Motor neuron (in vitro differentiated cells): ENCODE results near the gene DKK3. TPM values are rescaled to one million over a fixed set of nuclear protein-coding genes. Genes with fewer than 3 reads are reported as not detected.
A peak's percentile ranks its signal among the peaks of the same experiment; 100 is the strongest.

ENCODE experiments used
- ATAC-seq, 8 experiments: fragments of 200-7000 bp; cut with Tn5 transposase; replicated peaks in 6 of 8; 2 replicates each; pipeline ENCODE4 v1.8.0; 2021; ENCODE audit warnings: mild to moderate bottlenecking in 8 of 8, moderate library complexity in 8 of 8
- H3K27ac ChIP-seq, 2 donors: fragments of 250-450 bp; sonication (Bioruptor Pico); 2 replicates each; pipeline ENCODE4 v1.9.0; 2021; ENCODE audit warnings: antibody characterized with exemption in 2 of 2, mild to moderate bottlenecking in 2 of 2, moderate library complexity in 1 of 2
- H3K4me1 ChIP-seq, 2 donors: fragments of 250-450 bp; sonication (Bioruptor Pico); replicated peaks in 1 of 2; 2 replicates each; pipeline ENCODE4 v1.6.1; 2021; ENCODE audit warnings: antibody characterized with exemption in 2 of 2, mild to moderate bottlenecking in 2 of 2, moderate library complexity in 1 of 2
- H3K4me3 ChIP-seq, 5 donors: fragments of 250-450 bp; sonication (Bioruptor Pico); 2 replicates each; pipeline ENCODE4 v1.9.0; 2021; ENCODE audit warnings: antibody characterized with exemption in 5 of 5, mild to moderate bottlenecking in 5 of 5, moderate library complexity in 4 of 5
- WGBS, 10 experiments: fragments of 450-650 bp; shearing (Covaris generic); methylation state at CpG; one replicate each; pipeline ENCODE4 v1.0.0; 2022; 5-methylcytosine and 5-hydroxymethylcytosine counted together
- in situ Hi-C, 9 experiments: fragments of 400-800 bp; cut with MboI; loops; one replicate each; pipeline ENCODE4 v1.15.0; 2021; ENCODE audit warnings: low sequenced_read_pairs in 9 of 9, low pct_unique_long_range_greater_than_20kb in 2 of 9; ENCODE audit not compliant: unreplicated experiment in 9 of 9
- total RNA-seq, 8 experiments: library from RNA; unstranded; fragments of 300-600 nt; gene quantifications; 2 replicates each; pipeline versions ENCODE4 v1.2.3 to v1.2.4, GENCODE V29; 2022

Gene DKK3
- total RNA-seq, 8 experiments from 2014 or later = 13.0 to 616 (median 61.2) TPM

DNA sequence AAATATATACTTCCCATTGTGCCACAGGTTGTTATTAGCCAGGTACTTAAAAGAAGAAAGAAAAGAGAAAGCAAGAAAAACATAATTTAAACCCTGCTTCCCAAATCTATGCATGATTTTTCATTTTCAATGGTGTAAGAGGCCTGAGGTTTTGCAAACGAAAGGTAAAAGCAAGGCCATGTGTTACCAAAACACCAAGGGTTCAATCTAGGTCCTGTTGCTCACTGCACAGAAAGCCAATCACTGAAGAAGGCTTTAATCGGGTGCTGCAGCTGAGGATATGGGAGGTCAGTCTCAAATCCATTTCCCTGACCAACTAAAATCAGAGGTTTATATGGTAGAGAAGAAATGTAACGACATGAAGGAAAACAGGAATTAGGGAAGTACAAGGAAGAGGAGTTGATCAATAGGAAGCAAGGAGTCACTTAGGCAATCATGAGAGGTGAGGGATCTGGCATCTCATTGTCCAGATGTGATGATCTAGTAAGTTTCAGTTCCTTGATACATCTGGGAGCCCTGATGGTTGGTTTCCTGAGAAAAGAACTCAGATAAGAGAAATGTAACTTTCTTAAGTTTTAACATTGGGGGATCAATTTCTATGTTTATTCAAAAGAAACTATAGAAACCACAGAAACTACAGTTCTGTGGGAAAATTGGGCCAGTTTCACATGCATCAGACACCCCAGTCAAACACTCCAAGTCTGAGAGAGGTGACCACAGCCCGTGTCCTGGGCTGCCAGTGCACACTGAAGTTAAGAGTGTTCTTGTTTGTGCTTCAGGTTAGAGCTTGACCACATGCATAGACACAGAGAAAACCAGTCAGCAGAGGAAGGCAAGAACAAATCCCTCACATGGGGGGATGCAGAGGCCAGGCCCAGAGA, 18.1 kb upstream of the DKK3 start:
- ATAC-seq = no peak
- peaks cover 9 to 21% of the 10 kb centered on the region in 2 donors for H3K4me1 ChIP-seq
- WGBS, 10 experiments = 56 to 100% (median 93%) methylated on average over 2 to 4 of the region's 4 CpGs; no CpG with 5 or more reads in 1 of the 10 experiments
- in situ Hi-C loops = loop anchor here in 4 of 9 experiments (25.0 kb wide), 2 partner anchors 89 to 214 kb away; no protein-coding TSS in a partner anchor
- H3K27ac ChIP-seq = no peak overlapping the region
- H3K4me3 ChIP-seq = no peak overlapping the region

DNA sequence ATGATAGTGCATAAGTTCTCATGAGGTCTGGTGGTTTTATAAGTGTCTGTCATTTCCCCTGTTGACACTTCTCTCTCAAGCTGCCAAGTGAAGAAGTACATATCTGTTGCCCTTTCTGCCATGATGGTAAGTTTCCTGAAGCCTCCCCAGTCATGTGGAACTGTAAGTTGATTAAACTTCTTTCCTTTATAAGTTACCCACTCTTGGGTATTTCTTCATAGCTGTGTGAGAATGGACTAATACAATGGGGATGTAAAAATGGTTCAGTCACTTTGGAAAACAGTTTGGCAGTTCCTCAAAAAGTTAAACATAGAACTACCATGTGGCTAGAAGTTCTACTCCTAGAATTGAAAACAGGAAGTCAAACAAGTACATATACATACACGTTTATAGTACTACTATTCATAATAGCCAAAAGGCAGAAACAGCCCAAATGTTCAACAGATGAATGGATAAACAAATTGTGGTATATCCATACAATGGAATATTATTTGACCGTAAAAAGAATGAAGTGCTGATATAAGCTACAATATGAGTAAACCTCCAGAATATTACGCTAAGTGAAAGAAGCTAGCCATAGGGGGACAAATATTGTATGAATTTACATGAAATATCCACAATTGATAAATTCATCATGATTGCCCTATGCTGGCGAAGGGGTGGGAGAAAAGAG, 16.0 kb upstream of the DKK3 start:
- in situ Hi-C loops = no loop called here

DNA sequence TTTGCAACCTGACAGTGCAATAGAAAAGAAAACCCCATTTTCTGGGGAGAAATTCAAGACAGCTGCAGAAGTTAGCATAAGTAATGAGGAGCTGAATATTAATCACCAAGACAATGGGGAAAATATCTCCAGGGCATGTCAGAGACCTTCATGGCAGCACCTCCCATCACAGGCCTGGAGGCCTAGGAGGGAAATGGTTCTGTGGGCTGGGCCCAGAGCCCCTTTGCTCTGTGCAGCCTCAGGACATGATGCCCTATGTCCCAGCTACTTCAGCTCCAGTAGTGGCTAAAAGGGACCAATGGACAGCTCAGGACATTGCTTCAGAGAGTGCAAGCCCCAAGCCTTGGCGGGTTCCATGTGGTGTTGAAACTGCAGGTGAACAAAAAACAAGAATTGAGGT, 14.6 kb upstream of the DKK3 start:
- 67 to 100% (median 84%) methylated on average over 1 of the region's 1 CpG; no CpG with 5 or more reads in 6 of the 10 experiments for WGBS, 10 experiments
- Histone ChIP-seq H3K27ac (no peak overlapping the region), H3K4me1 (peaks cover 14 to 15% of the 10 kb centered on the region in 2 donors), H3K4me3 (no peak overlapping the region)
- ATAC-seq = peak in 2 of 8 experiments; percentile 63 to 80
- in situ Hi-C loops = no loop called here

More for the DNA sequence above, 16.0 kb upstream of the DKK3 start:
- WGBS, 10 experiments = 51 to 100% (median 78%) methylated on average over 2 to 4 of the region's 4 CpGs
- no peak overlapping the region for H3K4me3 ChIP-seq
- ATAC-seq = no peak
- peaks cover 9% of the 10 kb centered on the region in 2 donors for H3K4me1 ChIP-seq
- no peak overlapping the region for H3K27ac ChIP-seq

DNA sequence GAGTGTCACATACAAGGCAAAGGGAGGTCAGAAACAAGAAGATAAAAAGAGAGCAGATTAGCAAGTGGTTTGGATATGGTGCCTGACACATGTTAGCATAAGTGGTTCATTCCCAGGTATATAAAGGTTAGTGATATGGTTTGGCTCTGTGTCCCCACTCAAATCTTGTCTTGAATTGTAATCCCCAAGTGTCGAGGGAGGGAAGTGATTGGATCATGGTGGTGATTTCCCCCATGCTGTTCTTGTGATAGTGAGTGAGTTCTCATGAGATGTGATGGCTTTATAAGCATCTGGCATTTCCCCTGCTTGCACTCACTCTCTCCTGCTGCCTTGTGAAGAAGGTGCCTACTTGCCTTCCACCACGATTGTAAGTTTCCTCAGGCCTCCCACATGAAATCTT, 12.1 kb upstream of the DKK3 start:
- in situ Hi-C loops = no loop called here
- Histone ChIP-seq H3K4me3 (no peak overlapping the region), H3K27ac (no peak overlapping the region), H3K4me1 (peaks cover 14 to 15% of the 10 kb centered on the region in 2 donors)
- no peak for ATAC-seq
- WGBS, 10 experiments = 0 to 100% (median 60%) methylated on average over 1 to 2 of the region's 2 CpGs; no CpG with 5 or more reads in 3 of the 10 experiments

DNA sequence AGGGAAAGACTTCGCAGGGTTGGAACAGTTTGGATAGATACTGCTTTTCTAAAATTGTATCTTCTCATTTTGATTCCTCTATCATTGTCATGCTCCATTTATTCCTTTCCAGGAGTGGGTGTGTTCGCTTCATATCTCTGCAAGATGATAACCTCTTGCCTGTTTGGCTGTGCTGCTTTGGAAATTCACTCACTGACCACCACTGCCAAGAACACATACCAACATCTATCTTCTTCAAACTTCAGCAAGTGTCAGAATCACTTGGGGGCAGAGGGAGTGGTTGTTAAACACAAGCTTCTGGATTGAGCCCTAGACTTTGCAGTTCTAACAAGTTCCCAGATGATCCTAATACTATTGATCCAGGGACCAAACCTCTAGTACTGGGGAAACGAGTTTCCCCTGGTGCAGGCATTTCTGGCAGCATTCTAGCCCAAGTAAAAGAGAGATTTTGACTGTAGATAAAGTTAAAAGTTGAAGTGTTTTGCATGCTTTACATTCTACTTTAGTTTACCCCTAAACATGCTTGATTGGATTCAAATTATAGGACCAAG, 11.5 kb upstream of the DKK3 start:
- H3K27ac ChIP-seq = peak overlapping the region in 1 of 2 donors; percentile 33
- WGBS, 10 experiments = 55 to 100% (median 75%) methylated on average over 1 to 3 of the region's 3 CpGs; no CpG with 5 or more reads in 3 of the 10 experiments
- in situ Hi-C loops = no loop called here
- no peak overlapping the region for H3K4me3 ChIP-seq
- peak in 4 of 8 experiments; percentile 2 to 26 (median 4) for ATAC-seq
- H3K4me1 ChIP-seq = peaks cover 14 to 20% of the 10 kb centered on the region in 2 donors

DNA sequence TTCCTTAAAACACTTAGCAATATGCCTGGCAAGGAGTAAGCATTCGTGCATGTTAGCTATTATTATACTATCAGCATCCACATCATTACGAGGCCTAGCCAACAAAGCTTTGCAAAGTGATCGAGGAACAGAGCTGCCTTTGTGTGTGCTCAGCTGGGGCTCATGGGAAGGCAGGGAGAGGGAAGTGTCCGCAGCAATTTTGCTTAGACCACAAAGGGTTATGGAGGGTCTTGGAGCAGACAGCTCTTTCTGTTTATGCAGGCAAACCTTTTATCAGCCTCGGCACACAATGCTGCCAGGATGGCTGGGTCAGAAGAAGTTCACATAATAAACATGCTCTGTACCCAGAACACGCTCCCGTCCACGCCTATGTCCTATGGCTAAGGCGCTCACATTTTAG, 10.9 kb upstream of the DKK3 start:
- in situ Hi-C loops = no loop called here
- Histone ChIP-seq H3K4me1 (peaks cover 14 to 24% of the 10 kb centered on the region in 2 donors), H3K4me3 (no peak overlapping the region), H3K27ac (peak overlapping the region in 1 of 2 donors; percentile 33)
- WGBS, 10 experiments = 0 to 92% (median 41%) methylated on average over 1 to 9 of the region's 9 CpGs; no CpG with 5 or more reads in 2 of the 10 experiments
- peak in 6 of 8 experiments; percentile 51 to 97 (median 94) for ATAC-seq

DNA sequence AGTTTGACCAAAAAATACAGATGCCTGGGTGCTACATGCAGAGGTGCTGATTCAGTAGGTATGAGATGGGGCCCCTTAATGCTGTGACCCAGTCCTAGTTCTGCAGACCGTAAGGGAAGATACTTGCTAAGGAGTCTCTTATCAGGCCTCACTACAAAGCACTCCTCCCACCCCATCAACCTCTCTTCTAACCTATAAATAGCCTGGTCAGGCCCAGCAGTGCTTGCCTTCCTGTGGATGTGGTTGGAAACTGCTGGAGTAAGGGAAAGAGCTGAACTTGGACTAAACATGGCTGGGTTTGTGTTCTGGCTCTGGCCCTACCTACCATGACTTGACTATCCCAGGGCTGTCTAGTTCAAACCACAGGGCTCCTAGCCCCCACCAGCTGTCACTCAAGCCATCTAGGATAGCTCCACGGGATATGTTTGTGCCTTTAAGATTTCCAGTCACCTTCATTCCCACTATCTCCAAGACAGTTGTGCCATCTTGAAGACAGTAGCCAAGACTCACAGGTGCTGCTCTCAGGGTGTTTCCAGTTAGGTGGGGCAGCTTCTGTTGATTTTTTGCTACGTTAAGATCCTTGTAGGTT, 9.5 kb upstream of the DKK3 start:
- H3K4me1 ChIP-seq = peaks cover 14 to 24% of the 10 kb centered on the region in 2 donors
- ATAC-seq = no peak

DNA sequence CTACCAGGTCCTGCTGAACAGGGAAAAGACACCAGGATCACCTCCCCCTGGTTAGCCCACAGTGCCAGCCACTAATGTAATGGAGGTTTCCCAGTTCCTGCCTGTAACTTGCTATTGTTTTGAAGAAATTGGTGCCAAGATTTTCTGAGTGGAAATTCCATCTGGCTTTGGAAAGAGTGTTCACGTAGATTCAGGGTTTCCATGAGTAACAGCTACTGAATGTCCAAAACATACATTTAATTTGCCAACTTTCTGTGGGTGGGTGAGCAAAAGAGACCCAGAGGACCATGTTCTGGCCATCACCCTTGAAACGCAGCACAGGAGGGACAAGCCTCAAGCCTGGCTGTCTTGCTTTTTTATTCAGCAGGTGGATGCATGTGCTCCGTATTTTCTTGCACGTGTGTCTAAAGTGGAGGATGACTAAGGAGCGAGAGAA, 8.8 kb upstream of the DKK3 start:
- Histone ChIP-seq H3K4me1 (peaks cover 14 to 24% of the 10 kb centered on the region in 2 donors), H3K4me3 (no peak overlapping the region), H3K27ac (no peak overlapping the region)
- peak in 1 of 8 experiments; percentile 48 for ATAC-seq
- in situ Hi-C loops = no loop called here
- WGBS, 10 experiments = 10 to 97% (median 65%) methylated on average over 2 to 5 of the region's 5 CpGs; no CpG with 5 or more reads in 2 of the 10 experiments

More for the DNA sequence above, 9.5 kb upstream of the DKK3 start:
- Histone ChIP-seq H3K4me3 (no peak overlapping the region), H3K27ac (no peak overlapping the region)
- 56 to 100% (median 86%) methylated on average over 1 to 3 of the region's 3 CpGs; no CpG with 5 or more reads in 2 of the 10 experiments for whole genome bisulfite sequencing, 10 experiments
- in situ Hi-C loops = no loop called here

DNA sequence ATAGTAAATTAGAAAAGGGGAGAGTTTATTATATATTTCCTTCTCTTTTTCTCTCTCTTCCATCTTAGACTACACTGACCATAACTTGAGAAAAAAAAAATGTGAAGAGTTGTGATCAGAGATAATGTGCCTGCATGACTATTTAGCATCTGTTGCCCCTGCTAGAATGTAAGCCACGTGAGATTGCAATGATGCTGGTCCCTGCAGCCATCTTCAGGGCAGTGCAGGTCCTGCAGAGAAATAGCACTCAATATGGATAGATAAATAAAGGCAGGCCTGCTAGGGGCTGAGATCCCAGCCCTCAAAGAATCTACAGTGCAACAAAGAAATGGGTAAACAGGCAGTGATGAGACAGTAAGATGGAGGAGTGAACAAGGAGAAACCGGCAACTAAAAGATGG, 7.8 kb upstream of the DKK3 start:
- no peak overlapping the region for H3K27ac ChIP-seq
- peaks cover 14 to 24% of the 10 kb centered on the region in 2 donors for H3K4me1 ChIP-seq
- in situ Hi-C loops = no loop called here
- H3K4me3 ChIP-seq = no peak overlapping the region
- WGBS, 10 experiments = 50 to 80% (median 66%) methylated on average over 1 to 2 of the region's 2 CpGs; no CpG with 5 or more reads in 2 of the 10 experiments
- no peak for ATAC-seq

DNA sequence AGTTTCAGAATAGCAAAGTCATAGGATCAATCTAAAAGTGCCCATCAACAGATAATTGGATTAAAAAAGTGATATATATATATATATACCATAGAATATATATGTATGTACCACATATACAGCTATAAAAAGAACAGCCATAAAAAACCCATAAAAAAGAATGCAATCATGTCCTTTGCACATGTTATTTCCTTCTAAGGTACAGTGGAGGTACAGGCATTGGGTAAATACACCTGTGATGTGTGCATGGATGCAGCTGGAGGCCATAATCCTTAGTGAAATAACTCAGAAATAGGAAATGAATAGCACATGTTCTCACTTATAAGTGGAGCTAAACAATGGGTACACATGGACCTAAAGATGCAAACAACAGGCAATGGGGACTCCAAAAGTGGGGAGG, 7.1 kb upstream of the DKK3 start:
- in situ Hi-C loops = no loop called here

DNA sequence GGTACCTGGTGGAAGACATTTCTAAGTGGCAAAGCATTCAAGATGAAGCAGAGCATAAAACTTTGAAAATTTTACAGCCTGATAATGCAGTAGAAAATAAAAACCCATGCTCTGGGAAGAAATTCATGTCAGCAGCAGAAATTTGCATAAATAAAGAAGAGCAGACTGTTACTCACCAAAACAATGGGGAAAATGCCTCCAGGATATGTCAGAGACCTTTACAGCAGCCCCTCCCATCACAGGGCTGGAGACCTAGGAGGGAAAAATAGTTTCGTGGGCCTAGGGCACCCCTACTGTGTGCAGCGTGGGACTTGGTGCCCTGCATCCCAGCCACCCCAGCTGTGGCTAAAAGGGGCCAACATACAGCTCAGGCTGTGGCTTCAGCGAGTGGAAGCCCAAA, 5.4 kb upstream of the DKK3 start:
- Histone ChIP-seq H3K4me3 (no peak overlapping the region), H3K4me1 (peaks cover 7 to 15% of the 10 kb centered on the region in 2 donors), H3K27ac (no peak overlapping the region)
- 0 to 100% (median 55%) methylated on average over 1 to 3 of the region's 3 CpGs; no CpG with 5 or more reads in 4 of the 10 experiments for WGBS, 10 experiments
- in situ Hi-C loops = no loop called here
- ATAC-seq = peak in 3 of 8 experiments; percentile 46 to 86 (median 73)

More for the DNA sequence above, 7.1 kb upstream of the DKK3 start:
- Histone ChIP-seq H3K4me1 (peaks cover 14 to 24% of the 10 kb centered on the region in 2 donors), H3K4me3 (no peak overlapping the region), H3K27ac (no peak overlapping the region)
- ATAC-seq = no peak

DNA sequence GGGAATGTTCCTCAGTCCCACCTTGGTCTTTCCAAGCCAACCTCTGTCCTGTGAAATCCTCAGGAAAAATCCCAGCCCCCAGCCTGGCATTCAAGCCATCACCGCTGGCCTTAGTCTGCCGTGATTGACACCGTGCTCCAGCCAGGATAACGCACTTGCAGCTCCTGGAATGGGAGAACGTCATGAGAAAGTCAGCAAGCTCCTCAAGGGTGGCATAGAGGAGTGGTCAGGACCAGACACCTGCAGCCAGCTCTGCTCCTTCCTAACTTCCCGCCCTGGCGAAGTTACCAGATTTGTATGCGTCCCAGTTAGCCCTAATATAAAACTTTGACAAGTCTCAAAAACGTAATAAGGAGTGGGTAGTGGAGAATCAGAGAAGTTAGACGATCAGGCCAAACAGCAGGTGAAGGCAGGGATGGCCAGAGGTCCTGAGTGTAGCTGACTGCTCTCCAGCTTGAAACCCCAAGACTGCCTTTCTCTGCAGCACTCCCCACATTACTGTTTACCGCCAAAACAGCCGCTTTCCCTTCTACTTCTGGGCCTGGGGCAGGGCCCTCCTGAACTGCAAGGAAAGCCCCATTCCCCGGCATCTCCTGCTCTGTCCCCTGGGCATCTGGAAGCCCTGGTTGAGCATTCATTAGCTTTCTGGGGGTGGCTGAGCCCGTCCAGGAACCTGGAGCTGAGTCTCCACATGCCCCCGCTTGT, 1.3 kb upstream of the DKK3 start:
- Histone ChIP-seq H3K27ac (peak overlapping the region; percentile 54 to 81), H3K4me1 (peaks cover 12% of the 10 kb centered on the region in 2 donors), H3K4me3 (peak overlapping the region; percentile 51 to 96 (median 61))
- 50 to 82% (median 66%) methylated on average over 1 to 7 of the region's 15 CpGs; no CpG with 5 or more reads in 4 of the 10 experiments for WGBS, 10 experiments
- in situ Hi-C loops = no loop called here
- ATAC-seq = peak in 5 of 8 experiments; percentile 2 to 19 (median 10)
